ENCODE data around the gene ECI2. TPM values are rescaled to one million over a fixed set of nuclear protein-coding genes. Genes with fewer than 3 reads are reported as not detected.

ECI2 gene
- total and polyA plus RNA-seq, 2 of the 13 experiments (the other 11 are each of a cell fraction or from before 2014, with no cell fraction given): 78.5 to 228 TPM

DNA sequence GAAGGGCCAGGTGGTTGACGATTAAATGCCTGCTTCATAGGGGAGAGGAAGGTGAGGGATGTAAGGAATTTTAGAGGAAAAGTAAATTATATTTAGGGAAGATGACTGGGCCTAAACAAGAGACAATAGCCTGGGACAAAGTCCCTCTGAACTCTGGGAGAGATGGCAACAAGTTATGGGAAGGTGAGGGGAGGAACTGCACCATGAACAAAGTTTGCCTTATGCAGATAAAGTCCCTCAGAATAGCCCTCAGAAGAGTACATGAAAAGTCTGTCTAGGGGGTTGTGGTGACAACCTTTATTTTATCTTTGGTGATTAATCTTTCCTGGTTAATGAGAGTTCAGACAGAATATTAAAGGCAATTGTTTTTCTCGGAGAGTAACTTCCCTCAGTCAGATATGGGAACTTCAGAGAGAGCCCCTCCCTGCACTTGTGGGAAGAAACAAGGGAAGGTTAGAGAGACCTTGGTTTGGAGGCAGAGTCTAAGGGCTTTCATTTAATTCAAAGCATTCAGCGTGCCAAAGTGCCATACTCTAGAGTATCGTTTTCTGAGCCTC is 29.3 kb downstream of the ECI2 start (continued):
- TF ChIP-seq DNMT1 (CRISPR knock-in tag; IDR thresholded peaks at IDR 0.05) (no peak), ZNF180 (CRISPR knock-in tag; IDR thresholded peaks at IDR 0.05; ENCODE audit: borderline replicate concordance, low read depth) (no peak), SKI (IDR thresholded peaks at IDR 0.05; ENCODE audit: partially characterized antibody) (no peak), ZNF768 (CRISPR knock-in tag; IDR thresholded peaks at IDR 0.05) (no peak), RFX3 (CRISPR knock-in tag; IDR thresholded peaks at IDR 0.05) (no peak), ELF3 (CRISPR knock-in tag; IDR thresholded peaks at IDR 0.05) (0 out of 2 replicates have a peak, but pooled peaks have one; percentile 18), FOXO1 (CRISPR knock-in tag; IDR thresholded peaks at IDR 0.05) (no peak), ZNF383 (CRISPR knock-in tag; IDR thresholded peaks at IDR 0.05; ENCODE audit: borderline replicate concordance) (no peak), ZNF605 (CRISPR knock-in tag; IDR thresholded peaks at IDR 0.05) (no peak), HOXA7 (CRISPR knock-in tag; IDR thresholded peaks at IDR 0.05) (no peak), ZSCAN21 (CRISPR knock-in tag; IDR thresholded peaks at IDR 0.05; ENCODE audit: borderline replicate concordance) (no peak), FOXP1 (IDR thresholded peaks at IDR 0.05) (no peak), FOXP1 (CRISPR knock-in tag; IDR thresholded peaks at IDR 0.05) (peak; percentile 17; the same call in 1 of the 2 replicates), ASH2L (IDR thresholded peaks at IDR 0.05; ENCODE audit: insufficient read length, low read depth, low read length) (peak; percentile 27), ZSCAN12 (CRISPR knock-in tag; IDR thresholded peaks at IDR 0.05) (no peak), PCBP1 (IDR thresholded peaks at IDR 0.05; ENCODE audit: borderline replicate concordance, low read depth, low read length) (no peak), CENPX (CRISPR knock-in tag; IDR thresholded peaks at IDR 0.05) (no peak), MXD4 (CRISPR knock-in tag; IDR thresholded peaks at IDR 0.05) (no peak), NR2F6 (IDR thresholded peaks at IDR 0.05) (no peak), NR2F6 (CRISPR knock-in tag; IDR thresholded peaks at IDR 0.05) (no peak), NFYC (CRISPR knock-in tag; IDR thresholded peaks at IDR 0.05) (no peak), EEA1 (CRISPR knock-in tag; IDR thresholded peaks at IDR 0.05; ENCODE audit: borderline replicate concordance) (no peak), ZNF124 (CRISPR knock-in tag; IDR thresholded peaks at IDR 0.05) (no peak), ZBTB7B (CRISPR knock-in tag; IDR thresholded peaks at IDR 0.05) (no peak), PAWR (CRISPR knock-in tag; IDR thresholded peaks at IDR 0.05; ENCODE audit: borderline replicate concordance) (no peak), TBX2 (CRISPR knock-in tag; IDR thresholded peaks at IDR 0.05; ENCODE audit: borderline replicate concordance) (no peak), STAT5B (CRISPR knock-in tag; IDR thresholded peaks at IDR 0.05) (no peak)
- TF ChIP-seq, protein P1, sequence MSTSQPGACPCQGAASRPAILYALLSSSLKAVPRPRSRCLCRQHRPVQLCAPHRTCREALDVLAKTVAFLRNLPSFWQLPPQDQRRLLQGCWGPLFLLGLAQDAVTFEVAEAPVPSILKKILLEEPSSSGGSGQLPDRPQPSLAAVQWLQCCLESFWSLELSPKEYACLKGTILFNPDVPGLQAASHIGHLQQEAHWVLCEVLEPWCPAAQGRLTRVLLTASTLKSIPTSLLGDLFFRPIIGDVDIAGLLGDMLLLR (CRISPR knock-in tag; IDR thresholded peaks at IDR 0.05): no peak
- TF ChIP-seq, protein P2, sequence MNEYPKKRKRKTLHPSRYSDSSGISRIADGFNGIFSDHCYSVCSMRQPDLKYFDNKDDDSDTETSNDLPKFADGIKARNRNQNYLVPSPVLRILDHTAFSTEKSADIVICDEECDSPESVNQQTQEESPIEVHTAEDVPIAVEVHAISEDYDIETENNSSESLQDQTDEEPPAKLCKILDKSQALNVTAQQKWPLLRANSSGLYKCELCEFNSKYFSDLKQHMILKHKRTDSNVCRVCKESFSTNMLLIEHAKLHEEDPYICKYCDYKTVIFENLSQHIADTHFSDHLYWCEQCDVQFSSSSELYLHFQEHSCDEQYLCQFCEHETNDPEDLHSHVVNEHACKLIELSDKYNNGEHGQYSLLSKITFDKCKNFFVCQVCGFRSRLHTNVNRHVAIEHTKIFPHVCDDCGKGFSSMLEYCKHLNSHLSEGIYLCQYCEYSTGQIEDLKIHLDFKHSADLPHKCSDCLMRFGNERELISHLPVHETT (CRISPR knock-in tag; conservative IDR thresholded peaks at IDR 0.05): 0 out of 2 replicates have a peak, but pooled peaks have one; percentile 56
- TF ChIP-seq, protein P3, sequence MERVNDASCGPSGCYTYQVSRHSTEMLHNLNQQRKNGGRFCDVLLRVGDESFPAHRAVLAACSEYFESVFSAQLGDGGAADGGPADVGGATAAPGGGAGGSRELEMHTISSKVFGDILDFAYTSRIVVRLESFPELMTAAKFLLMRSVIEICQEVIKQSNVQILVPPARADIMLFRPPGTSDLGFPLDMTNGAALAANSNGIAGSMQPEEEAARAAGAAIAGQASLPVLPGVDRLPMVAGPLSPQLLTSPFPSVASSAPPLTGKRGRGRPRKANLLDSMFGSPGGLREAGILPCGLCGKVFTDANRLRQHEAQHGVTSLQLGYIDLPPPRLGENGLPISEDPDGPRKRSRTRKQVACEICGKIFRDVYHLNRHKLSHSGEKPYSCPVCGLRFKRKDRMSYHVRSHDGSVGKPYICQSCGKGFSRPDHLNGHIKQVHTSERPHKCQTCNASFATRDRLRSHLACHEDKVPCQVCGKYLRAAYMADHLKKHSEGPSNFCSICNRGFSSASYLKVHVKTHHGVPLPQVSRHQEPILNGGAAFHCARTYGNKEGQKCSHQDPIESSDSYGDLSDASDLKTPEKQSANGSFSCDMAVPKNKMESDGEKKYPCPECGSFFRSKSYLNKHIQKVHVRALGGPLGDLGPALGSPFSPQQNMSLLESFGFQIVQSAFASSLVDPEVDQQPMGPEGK (CRISPR knock-in tag; IDR thresholded peaks at IDR 0.05): peak; percentile 19; the same call in 1 of the 2 replicates
- TF ChIP-seq, protein P4, sequence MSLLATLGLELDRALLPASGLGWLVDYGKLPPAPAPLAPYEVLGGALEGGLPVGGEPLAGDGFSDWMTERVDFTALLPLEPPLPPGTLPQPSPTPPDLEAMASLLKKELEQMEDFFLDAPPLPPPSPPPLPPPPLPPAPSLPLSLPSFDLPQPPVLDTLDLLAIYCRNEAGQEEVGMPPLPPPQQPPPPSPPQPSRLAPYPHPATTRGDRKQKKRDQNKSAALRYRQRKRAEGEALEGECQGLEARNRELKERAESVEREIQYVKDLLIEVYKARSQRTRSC (CRISPR knock-in tag; IDR thresholded peaks at IDR 0.05; ENCODE audit: low read depth): no peak

Measured in HepG2 (cell line).